T follicular helper cell (primary cell): ENCODE measurements around the gene SDHAF2.
"Not testable (repeated sequence)": the region's sequence is repeated elsewhere in the genome, so short reads cannot be mapped to it uniquely, and the experiment has no call there.

Experiments
- DNase-seq: peaks from one replicate; pipeline ENCODE4 v3.0.0-alpha.2; 2020; ENCODE audit warnings: low read depth

Gene SDHAF2

DNA sequence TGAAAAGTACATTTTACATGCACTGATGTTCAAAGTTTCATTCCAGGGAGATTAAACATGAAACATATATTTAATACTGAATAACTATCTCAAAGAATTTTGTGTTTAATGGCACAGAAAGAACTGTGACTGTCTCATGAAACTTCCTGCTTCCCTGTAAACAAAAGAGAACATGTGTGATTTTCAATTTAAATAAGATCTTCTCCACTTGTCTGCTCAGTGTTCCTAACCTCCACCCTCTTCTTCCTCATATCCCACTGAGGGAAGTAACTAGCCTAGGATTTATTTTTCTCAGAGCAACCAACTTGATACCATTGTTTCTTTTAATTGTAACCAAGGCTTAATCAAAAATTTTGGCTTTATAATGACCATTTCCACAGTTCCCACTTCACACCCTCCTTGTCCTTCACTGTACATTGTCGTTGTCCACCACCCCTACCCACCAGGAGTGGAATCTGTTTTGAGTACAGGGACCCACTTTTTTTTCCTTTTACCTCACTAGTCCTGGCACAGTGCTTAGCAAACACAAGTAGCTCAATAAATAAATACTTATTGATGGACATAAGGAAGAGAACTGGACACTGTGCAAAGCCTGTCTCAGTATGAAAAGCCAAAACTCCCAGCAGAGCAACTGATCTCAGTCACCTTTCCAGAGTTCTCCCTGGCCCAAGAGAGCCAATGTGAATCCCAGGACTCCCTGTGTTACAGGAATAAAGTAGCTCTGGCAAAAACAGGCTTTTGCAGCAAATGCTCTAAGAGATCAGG is 4.4 kb upstream of the SDHAF2 start:
- DNase-seq, result no peak

DNA sequence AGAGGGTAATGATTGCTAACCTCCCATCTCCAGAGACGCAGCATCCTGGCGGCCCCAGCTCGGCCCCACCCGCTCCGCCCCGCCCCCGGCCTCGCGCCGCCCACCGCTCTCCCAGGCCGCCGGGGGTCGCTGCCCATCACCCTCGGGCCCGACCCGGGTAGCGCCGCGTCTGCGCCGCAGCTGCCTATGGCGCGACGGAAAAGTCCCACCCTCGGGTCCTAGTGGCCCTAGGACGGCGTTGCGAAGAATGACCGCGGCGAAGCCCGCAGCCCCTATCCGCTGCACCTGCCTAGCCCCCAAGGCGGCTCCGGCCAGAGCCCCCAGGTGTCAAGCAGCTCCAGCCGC is 606 bp upstream of the SDHAF2 start:
- peak; percentile 62 for DNase-seq

DNA sequence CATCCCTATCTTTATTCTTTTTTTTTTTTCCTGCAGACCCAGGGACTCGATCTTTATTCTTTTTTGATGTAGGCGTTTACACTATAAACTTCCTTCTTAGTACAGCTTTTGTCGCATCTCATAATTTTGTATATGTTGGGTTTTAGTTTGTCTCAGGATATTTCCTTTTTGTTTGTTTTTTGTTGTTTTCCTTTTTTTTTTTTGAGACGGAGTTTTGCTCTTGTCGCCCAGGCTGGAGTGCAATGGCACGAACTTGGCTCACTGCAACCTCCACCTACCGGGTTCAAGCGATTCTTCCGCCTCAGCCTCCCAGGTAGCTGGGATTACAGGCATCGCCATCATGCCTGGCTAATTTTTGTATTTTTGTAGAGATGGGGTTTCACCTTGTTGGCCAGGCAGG is 915 bp downstream of the SDHAF2 start:
- DNase-seq, result not testable (repeated sequence)

DNA sequence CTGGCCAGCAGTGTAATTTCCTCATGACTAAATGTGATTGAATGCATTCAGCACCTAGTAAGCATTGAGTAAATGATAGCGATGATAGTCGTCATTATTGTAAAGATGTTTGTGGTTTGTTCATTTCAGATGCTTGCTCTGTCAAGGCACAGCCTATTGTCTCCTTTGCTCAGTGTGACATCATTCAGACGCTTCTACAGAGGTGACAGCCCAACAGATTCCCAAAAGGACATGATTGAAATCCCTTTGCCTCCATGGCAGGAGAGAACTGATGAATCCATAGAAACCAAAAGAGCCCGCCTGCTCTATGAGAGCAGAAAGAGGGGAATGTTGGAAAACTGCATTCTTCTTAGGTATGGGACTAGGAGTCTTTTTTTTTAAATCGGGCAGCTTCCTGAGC is 7.6 kb downstream of the SDHAF2 start:
- DNase-seq, result no peak

DNA sequence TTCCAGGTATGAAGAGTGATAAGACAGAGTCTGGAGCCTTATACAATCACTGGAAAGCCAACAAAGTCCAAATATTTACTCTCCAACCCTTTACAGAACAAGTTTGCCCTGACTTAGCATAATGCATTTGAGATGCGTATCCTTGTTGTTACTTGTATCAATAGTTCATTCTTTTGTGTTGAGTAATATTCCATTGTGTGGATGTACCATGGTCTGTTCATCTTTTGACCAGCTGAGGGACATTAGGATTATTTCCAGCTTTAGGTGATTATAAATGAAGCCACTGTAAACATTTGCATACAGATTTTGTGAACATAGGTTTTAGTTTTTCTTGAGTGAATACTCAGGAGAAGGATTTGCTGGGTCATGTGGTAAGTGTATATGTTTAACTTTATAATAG is 9.7 kb downstream of the SDHAF2 start:
- no peak for DNase-seq

DNA sequence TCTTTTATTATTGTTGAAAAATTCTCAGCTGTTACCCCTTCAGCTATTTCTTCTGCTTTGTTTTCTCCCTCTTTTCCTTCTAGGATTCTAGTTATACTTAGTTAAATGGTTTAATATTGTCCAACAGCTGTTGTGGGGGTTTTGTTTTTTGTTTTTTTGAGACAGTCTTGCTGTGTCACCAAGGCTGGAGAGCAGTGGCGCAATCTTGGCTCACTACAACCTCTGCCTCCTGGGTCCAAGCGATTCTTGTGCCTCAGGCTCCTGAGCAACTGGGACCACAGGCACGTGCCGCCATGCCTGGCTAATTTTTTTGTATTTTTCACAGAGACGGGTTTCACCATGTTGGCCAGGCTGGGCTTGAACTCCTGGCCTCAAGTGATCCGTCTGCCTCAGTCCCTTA is 12.7 kb downstream of the SDHAF2 start:
- no peak for DNase-seq

GRCh38 chr11:61445516-61445915 is 15.6 kb downstream of the SDHAF2 start:
- no peak for DNase-seq

DNA sequence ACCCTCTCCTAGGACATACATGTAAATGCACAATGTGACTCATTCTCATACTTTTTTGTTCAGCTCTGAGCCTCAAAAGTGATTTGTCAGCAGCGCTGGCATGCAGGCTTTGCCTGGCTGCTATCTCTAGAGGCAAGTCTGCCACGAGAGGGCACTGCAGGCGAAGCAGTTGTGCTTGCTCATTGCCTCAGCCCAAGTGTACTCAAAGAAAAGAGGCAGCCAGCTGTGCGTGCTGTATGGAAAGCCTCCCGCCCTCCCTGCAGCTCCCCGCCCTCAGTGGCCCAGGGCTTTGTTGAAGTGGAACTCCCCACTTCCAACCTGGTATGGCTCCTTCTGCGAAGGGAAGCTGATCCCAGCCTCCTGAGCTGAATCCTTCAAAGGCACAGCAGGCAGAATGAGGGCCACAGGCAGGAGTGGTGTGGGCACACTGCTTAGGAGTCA is 16.3 kb downstream of the SDHAF2 start:
- DNase-seq, result peak; percentile 50

GRCh38 chr11:61447601-61448551 is 18.0 kb downstream of the SDHAF2 start:
- DNase-seq, result no peak

GRCh38 chr11:61448552-61448927 is 18.6 kb downstream of the SDHAF2 start:
- no peak for DNase-seq

GRCh38 chr11:61452825-61453224 is 22.9 kb downstream of the SDHAF2 start:
- no peak for DNase-seq

GRCh38 chr11:61453695-61454094 is 23.8 kb downstream of the SDHAF2 start:
- no peak for DNase-seq

DNA sequence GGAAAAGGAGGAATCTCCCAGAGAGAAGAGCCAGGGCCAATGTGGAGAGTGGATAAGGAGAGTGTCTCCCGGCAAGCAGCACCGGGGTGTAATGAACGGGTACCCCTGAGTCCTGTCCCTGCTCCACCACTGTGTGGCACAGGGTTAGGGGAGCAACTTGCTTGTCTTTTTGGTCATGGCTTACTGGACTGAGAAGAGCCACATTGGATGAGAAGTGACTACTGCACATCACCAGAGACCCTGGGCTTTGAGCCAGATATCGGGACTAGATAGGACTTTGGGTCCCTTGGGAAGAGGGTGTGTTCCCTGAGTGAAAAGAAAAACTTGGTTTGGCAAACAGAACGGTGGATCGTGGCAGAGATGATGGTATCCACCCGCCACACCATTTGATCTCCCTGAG is 24.6 kb downstream of the SDHAF2 start:
- no peak for DNase-seq

- no peak for DNase-seq
Measured at GRCh38 chr11:61460474-61460881, 30.6 kb downstream of the SDHAF2 start.

DNA sequence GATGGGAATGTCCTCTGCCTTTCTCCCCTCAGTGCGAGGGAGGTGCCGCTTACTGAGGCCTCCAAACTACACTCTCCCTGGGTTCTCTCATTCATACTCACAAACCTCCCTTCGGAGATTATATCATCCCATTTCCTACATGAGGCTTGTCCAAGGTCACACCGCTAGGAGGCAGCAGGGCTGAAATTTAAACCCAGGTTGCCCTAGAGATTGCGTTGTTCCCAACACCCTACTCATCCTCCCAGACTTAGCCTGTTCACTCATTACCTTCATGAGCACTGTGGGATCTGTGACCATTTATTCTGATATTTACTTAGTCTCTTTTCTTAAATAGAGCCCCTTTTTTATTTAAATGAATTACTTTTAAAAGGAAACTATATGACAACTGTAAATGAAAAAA is 31.1 kb downstream of the SDHAF2 start:
- no peak for DNase-seq

GRCh38 chr11:61467602-61468001 is 37.7 kb downstream of the SDHAF2 start:
- DNase-seq, result not testable (repeated sequence)

GRCh38 chr11:61468002-61468401 is 38.1 kb downstream of the SDHAF2 start:
- DNase-seq, result no peak

DNA sequence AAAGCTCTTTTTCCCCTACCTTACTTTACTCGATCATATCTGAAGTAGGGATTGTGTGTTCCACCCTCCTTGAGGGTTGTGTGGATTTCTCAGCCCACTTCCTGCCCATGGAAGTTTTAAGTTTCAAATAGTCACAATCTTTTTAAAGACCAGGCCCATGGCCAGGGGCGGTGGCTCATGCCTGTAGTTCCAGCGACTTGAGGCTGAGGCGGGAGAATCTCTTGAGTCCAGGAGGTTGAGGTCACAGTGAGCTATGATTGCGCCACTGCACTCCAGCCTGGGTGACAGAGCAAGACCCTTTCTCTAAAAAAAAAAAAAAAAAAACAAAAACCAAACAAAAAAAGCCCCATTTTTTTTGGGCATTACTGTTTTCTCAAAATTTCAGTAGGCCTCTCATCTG is 42.4 kb downstream of the SDHAF2 start:
- no peak for DNase-seq

DNA sequence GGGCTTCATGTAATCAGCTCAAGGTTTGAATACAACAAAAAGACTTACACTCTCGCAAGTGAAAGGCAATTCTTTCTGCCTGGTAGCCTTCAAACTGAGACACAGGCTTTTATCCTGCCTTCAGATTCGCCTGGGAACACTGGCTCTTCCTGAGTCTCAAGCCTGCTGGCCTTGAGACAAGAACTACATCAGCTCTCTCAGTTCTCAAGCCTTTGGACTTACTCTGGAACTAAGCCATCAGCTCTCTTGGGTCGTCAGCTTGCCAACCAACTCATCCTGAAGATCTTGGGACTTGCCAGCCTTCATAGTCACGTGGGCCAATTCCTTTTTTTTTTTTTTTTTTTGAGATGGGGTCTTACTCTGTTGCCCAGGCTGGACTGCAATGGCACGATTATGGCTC is 42.9 kb downstream of the SDHAF2 start:
- no peak for DNase-seq

DNA sequence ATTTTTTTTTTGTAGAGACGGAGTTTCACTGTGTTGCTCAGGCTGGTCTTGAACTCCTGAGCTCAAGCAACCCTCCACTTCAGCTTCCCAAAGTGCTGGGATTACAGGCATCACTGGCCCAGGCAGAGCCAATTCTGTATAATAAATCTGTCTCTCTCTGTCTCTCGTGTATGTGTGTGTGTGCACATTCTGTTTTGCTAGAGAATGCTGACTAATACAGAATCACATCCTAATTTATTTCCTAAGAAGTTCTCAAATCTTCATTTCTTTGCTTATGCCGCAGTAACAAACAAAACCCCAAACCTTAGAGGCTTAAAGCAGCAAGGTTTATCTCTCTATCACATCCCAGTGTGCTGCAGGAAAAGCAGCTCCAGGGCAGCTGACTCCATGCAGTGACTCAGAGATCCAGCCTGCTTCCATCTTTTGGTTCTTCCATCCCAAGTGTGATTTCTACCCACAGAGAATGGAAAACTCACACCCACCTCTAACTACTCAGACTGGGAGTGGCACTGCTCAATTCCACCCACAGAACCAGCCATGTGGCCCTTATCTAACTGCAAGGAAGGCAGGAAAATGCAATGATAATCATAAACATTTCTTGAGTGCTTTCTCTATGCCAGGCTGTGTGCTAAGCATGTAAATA is 43.6 kb downstream of the SDHAF2 start:
- DNase-seq, result no peak

- DNase-seq, result no peak
Measured at GRCh38 chr11:61474013-61474643, 44.2 kb downstream of the SDHAF2 start.

DNA sequence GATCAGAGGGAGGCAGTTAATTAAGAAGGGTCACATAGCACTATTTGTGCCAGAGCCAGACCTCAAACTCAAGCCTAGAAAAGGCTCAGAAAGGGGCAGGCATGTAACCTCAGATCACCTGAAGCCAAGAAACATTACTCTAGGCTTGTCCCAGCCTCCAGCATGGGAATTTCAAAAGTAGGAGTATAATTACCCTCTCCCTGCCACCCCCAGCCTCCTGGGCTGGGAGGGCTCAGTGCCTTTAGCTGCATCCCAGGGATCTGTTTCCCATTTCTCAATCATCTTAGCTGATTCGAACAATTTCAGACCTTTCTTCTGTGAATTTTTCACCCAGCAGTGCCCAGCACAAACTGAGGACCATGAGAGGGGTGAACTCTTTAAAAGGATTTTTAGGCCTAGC is 45.5 kb downstream of the SDHAF2 start:
- no peak for DNase-seq
